Activated CD4-positive, alpha-beta T cell treated with anti-CD3 and anti-CD28 coated beads for 48 hours (primary cell): ENCODE data around the gene BMPR1B.

ENCODE experiments used
- DNase-seq: peaks from one replicate; pipeline ENCODE4 v3.0.0-alpha.2; 2020

The BMPR1B gene

DNA sequence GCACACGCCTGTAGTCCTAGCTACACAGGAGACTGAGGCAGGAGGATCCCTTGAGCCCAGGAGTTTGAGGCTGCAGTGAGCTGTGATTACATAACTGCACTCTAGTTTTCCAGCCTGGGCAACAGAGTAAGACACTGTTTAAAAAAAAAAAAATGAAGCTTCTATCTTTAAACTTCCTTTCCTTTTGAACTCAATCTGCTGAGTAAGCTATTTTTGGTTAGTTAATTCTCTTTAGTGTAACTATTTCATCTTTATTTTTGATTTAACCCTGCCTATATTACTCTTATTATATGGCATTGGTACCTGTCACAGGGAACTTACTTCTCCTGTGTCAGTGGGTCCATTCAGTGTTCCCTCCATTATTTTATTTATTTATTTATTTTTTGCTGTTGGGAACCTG, 160.8 kb downstream of the BMPR1B start:
- DNase-seq, result no peak

DNA sequence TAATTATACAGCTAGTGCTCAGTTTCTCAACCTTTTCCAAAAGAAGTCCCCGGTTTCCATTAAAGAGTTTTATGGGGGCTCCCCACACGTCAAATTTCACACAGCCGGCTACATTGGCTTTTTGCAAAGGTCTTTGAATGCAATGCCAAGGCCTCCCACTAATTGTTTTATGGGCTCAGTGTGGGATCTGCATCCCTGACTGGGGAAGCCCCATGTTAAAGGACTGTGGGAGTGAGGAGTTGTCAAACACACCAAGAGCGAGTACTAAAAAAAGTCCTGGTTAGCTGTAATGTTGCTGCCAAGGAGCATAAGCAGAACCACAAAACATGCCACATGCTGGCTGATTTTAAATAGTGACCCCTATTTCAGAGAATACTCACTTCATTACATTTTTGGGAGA, 162.6 kb downstream of the BMPR1B start:
- no peak for DNase-seq

DNA sequence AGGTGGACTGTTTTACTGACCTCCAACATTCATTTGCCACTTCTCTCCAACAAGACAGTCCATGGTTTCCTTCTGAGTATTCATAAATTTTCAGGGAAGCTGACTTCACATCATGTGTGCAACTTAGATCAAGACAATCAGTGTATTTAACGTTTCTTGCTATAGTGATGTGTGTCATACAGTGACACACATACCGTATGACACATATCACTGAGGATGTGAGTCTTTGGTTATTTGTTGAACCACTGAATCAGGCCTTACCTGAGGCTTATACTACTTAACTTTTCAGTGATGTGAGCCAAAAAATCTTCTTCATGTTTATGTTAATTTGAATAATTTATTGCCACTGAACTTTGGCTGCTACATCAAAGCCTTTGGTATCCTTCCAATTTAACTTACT, 166.8 kb downstream of the BMPR1B start:
- DNase-seq, result no peak

DNA sequence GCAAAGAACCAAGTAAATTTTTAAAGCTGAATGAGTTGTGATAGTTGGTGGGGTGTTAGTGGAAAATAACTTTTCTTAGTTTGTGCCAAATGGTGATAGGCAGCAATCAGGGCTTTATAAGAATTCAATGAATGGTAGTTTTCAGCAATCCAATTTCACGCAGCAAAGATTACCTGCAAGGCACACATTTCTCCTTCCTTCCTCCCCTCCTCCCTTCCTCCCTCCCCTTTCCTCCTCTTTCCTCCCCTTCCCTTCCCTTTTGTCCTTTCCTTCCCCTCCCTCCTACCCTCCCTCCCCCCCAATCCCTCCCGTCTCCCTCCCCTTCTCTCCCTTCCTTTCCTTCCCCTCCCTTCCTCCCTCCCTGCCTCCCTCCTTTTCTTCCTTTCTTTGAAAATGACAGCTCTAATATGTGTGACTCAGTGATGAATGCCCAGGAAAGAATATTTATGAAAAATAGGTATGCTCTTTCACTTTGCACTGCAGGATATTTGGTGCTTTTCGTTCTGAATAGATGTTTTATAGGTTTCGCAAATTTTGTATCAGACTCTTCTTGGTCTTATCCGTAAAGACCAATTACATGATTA, 168.1 kb downstream of the BMPR1B start:
- no peak for DNase-seq

DNA sequence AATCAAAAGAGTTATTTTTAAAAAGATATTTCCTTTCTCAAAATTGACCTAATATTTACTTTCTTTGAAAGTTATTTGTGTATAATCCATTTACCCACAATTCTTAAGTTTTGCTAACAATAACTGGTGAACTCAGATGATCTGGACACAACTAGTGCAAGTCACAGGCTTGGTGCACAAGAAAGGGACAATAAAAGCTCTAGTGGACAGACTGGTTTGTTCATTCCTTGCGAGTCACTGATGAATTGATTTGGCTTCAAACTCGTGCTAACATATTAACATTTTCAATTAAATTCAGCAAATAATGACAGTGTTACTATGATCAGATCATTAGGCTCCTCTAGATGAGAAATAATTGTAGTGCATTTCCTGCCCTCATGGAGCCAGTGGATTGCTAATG, 169.2 kb downstream of the BMPR1B start:
- no peak for DNase-seq

DNA sequence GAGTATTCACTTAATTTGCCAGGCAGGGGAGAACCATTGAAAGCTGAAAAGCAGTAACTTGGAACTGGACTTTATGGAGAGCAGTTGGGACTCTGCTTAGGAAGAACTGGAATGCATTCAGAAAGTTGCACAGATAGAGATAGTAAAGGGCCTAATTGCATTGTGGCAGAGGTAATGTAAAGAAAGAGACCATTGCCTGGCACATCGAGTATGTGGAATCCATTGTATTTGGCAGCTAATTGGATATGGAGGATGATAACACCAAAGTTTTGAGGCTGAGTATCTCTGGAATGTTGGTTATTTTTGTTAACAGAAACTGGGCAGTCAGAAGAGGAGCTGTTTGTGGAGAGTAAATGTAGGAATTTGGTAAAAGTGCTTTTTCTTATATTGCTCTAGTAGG, 169.9 kb downstream of the BMPR1B start:
- no peak for DNase-seq

DNA sequence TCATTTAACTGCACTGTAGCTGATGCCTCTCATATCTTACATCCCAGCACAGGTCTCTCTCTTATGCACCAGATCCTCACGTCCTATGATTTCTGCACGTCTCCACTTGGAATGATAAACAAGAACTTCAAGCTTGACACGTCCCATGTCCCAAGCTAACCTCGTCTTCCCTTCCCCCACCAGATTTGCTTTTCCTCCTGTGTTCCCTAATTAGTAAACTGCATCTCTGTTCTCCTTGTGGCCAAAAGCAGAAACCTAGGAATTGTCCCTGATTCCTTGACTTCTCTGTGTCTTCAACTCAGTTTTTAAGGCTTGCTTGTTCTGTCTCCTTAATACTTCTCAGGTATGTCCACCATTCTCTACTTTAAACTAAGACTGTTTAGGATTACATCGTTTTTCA, 171.9 kb downstream of the BMPR1B start:
- DNase-seq, result no peak

DNA sequence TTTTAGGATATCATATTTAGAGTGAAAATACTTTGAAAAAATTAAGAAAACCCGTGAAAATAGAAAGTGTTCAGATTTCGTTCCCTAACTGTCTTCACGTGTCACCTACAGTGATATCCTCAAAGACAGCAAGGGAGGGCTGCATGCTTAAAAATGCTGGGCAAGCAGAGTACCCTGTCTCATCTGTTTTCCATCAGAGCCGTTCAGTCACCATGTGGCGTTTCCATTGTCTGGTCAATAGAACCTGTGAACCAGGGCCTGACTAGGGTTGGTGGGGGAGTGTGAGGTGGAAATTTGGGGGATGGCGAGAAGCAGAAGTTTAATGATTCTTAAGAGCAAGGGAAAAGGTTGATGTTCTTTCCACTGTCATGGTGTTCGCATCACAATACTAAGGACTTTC, 173.9 kb downstream of the BMPR1B start:
- no peak for DNase-seq

DNA sequence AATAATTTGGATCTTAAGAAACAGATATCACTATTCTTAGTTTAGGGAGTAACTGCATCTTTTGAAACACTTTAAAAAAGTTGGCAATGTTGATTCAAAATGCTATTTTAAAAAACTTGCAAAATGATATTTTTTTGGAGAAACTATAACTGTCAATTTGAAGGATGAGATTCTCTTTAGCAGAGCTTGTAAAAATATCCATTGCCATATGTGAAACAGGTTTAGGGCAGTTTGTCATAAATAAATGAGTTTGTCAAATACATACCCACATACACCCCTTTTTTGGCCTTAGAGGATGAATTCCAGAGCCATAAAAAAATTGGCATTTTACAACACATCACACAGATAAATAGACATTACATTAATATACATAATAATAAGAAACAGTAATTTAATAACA, 174.6 kb downstream of the BMPR1B start:
- no peak for DNase-seq

DNA sequence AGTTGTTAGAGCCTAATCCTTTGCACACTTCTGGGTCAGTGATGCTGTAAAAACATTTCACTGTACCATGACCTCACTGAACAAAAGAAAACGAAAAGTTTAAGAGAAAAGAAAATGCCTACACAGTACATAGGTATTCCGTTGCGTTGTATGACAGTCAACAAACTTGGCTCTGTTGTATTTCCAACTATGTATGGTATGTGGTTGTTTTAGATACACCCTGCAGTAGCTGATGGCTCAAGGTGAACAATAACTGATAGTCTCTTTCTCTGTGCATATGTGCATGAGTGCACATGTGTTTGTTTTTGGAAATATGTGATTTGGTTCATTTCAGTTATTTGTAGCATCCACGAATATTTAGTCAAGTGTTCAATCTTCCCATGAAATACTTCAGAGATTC, 176.0 kb downstream of the BMPR1B start:
- no peak for DNase-seq

DNA sequence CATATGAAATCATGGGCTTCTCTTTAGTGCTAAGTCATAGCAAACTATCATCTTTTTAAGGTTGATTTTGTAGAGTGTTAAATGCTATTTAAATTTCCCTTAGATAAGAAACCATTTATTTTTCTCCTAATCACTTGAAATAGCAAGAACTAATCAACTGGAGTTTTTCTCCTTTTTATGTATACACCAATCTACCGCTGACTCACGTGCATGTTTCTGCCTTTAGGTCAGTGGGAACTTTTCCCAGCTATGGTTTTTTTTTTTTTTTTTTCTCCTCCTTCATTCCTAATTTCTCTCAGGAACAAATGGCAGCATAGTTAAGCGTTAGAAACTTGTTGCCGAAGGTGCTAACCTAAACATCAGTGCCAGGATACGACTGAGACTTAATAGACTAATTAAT, 176.4 kb downstream of the BMPR1B start:
- DNase-seq, result no peak

DNA sequence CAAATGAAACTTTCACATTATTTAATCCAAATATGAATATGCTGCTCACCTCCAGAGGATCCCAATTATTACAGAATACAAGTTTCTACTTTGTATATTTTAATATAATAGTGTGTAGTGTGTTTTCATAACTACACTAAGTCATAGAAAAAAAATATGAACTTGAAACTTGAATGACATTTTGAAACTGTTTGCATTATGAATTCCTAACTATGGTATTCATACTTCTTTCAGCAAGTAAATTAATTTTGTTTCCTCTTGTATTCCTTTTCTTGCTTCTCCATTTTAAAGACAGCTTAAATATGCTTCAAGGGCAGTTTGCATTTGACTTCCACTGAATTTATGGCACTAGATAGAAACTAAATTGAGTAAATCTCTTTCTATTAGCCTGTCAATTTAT, 177.1 kb downstream of the BMPR1B start:
- no peak for DNase-seq

DNA sequence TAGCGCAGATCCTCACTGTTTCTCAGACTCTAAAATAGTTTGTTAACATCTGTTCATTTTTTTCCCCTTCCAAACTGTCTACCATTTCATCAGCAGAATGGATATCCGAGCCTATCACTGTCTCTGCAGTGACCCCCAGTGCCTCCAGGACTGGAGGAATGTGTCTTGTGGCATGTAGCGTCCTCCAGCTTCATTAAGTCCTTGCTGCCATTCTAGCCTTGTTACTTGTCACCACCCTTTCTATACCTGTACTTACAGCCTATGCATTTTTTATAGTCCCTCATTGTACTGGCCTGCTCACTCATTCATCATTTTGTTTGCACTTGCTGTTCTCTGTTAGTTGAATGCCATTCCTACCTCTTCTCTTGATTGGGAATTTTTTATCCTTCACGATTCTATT, 179.1 kb downstream of the BMPR1B start:
- no peak for DNase-seq

DNA sequence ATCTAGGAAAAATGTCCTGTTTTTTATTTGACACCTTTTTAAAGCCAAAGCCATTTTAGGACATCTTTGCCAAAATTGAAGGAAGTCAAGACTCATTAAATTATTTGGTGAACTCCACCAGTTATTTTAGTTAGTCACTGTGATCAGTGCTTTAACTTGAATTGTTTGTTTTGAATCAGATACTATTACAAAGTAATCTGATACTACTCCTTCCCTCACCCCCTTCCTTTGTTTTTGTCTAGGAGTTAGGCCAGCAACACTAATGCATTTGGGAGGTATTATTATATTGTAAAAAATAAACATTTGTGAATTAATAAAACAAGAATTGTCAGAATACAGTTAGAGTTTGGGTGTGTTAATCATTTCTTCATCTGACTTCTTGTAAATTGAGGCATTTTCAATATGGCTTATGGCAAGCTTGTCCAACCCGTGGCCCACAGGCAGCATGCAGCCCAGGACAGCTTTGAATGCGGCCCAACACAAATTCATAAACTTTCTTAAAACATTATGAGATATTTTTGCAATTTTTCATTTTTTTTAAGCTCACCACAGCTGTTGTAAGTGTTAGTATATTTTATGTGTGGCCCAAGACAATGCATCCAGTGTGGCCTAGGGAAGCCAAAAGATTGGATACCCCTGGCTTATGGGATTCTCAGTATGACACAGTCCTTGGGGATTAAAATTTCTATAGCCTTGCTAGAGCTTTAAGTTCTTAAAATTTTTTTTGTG, 182.2 kb downstream of the BMPR1B start:
- no peak for DNase-seq

DNA sequence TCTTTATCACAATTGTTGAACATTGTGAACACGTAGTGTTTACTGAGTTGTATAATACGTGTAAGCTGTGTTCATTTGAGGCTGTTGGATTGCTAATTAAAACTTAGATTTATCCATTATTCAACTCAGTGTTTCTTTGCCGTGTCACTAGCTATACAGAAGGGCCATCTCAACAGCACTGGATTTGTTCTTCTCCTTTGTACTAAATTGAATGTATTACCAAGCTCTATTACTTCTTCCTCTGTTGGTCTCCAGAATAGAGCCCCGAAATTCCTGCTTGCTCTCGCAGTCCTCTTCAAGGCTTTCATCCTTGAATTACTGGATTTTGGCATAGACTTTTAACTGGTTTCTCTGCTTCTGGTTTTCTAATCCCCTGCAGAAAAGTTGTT, 182.8 kb downstream of the BMPR1B start:
- DNase-seq, result no peak

DNA sequence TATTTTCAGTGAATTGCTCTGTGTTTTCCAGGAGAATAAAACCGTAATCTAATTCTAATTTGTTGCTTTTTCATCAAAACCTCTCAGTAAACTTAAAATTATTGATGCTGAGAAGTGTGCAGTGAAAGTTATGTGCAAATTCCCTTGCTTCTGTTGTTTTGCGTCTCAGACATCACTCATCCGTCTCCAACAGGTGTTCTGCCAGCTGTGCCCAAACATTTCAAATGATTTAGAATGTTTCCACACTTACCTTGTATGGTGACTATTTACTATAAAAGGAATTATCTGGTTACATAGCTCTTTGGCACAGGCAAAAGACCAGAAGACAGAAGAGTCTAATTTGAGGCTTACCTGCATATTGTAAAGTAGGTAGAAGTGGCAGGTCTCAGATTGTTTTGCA, 184.0 kb downstream of the BMPR1B start:
- DNase-seq, result no peak

DNA sequence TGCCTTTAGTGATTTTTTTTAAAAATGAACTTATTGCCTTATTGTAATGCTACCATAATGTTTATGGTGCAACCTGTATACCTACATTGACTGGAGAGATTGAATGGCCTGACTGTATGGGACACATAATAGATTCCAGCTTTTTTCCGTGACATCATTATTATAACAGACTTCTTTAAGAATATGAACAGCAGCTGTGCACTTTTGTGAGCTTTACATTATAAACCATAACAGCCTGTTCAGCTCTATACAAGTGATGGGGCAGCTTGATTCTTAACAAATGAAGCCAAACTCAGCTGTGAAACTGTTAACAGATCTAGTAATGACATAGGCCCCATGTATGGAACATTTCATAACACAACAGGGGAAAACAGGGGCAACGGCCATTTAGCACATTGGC, 187.0 kb downstream of the BMPR1B start:
- no peak for DNase-seq

DNA sequence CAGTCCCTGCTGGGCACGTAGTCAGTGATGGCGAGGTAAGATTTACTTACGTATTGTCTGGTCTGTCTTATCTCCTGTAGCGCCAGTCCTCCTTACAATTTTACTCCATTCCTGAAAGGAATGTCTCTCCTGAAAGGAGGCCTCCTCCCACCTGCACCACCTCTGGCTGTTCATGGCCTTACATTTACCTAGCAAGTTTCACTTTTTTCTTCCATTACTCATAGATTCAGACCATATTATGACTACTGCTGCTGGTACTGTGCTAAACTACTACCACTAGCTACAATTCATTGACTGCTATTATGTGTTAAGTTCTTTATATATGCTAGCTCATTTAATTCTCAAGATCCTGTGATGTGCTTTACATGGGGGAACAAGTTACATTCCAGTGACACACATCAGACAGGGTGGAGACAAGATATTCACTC, 189.9 kb downstream of the BMPR1B start:
- no peak for DNase-seq

DNA sequence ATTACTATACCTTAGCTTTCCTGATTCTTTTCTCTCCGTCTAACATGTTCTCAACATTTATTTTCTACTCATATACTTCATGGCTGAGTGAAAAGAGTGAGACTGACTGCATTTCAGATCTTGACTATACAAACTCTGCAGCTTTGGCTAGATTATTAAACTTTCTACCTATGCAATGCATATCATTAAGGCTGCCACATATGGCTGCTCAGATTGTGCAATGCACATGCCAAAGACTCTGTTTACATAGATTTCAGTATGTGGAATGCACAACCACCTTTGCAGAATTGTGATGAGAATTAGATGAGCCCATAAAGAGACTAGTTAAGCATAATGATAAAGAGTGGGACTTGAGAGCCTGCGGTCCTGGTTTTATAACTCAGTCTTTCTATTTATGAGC, 196.5 kb downstream of the BMPR1B start:
- DNase-seq, result no peak

DNA sequence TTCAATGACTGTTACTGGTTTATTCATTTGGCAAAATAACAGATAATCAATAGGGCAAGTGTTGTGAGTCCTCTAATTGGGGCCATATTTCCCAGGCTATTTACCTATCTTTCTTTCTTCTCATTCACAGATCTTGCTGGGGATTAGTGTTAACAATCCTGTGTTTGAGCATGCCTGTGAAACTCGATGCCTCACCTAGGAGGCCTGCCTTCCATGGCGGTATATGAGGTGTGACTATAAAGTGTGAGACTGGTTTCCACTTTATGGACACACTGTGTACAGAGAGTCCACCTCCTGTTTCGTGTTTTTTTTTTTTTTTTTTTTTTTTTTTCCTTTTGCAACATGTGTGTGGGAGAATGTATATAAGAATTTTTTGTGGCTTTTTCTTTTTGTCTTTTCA, 199.3 kb downstream of the BMPR1B start:
- no peak for DNase-seq

DNA sequence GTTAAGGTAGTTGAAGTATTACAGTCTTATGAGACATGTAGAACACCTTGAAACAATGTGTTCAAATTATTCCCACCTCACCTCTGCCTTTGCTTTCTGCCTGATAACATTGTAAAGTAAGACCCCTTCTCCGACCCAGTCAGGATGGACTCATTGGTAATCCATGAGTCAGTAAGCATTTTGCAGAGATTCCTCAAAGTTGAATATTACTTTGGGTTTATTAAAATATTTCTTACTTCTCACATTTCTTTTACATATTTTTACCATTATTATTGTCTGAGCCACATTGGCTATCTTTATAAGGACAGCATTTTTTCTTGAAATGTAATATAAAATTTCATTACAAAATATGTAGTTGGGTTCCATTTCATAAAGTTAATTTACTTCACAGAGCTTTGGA, 201.6 kb downstream of the BMPR1B start:
- no peak for DNase-seq

DNA sequence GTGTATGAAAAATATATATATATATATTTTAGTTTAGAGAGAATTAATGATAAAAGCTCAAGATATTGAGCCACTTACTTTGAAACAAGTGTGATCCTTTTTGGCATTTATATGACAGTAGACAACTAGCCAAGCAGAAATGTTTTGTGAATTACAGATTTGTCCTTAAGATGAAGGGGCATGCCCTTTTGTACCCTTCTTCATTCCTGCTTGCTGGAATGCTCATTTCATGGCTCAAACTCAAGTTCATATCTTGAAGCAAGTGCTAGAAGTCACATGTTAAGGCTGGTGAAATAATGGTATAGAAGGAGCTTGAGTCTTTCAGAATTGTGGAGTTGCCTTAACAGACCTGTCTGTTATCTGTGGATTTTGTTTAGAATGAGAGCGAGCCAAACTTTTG, 203.0 kb downstream of the BMPR1B start:
- DNase-seq, result no peak

DNA sequence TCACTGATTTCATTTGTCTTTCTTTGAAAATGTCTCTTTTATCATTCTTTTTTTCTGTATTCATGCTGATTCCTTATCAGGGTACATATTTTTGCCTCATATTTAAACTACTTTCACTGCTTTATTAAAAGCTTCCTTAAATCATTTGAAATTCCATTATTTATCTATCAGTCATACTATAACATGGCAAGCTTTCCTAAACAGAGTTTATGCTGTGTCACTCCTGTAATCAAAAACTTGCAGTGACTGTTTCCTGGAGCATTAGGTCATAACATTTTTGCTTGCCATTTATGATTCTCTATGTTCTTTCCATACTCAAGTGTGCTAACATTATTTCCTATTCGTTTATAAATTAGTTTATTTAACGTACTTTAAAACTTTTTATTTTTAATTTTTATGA, 203.7 kb downstream of the BMPR1B start:
- DNase-seq, result no peak

DNA sequence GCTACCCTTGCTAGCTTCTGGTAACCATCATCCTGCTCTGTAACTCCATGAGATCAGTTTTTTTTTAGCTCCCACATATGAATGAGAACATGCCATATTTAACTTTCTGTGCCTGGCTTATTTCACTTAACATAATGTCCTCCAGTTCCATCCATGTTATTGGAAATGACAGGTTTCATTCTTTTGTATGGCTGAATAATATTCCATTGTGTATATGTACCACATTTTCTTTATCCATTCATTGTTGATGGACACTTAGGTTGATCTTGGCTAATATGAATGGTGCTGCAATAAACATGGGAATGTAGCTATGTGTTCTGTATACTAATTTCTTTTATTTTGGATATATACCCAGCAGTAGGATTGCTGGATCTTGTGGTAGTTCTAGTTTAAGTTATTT, 204.7 kb downstream of the BMPR1B start:
- DNase-seq, result no peak

DNA sequence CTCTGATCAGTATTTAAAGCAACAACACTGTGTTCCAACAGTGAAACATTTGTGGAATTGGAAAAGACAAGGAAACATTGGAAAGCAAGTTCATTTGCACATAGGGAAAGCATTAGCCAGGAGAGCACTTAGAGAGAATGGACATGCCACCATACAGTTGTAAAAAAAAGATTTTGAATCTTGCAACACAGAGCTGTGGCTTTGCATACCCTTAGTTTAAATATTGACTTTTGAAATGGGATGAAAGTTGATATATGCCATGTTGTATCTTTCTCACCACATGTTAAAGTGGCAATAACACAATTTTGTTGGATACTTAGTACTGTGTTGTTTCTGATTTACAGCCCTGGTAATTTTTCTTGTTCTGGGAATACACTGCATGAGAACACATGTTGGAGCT, 208.1 kb downstream of the BMPR1B start:
- no peak for DNase-seq
